ENCODE data around the gene CDCA7L.
A peak's percentile ranks its signal among the peaks of the same experiment; 100 is the strongest.

The CDCA7L gene, protein sequence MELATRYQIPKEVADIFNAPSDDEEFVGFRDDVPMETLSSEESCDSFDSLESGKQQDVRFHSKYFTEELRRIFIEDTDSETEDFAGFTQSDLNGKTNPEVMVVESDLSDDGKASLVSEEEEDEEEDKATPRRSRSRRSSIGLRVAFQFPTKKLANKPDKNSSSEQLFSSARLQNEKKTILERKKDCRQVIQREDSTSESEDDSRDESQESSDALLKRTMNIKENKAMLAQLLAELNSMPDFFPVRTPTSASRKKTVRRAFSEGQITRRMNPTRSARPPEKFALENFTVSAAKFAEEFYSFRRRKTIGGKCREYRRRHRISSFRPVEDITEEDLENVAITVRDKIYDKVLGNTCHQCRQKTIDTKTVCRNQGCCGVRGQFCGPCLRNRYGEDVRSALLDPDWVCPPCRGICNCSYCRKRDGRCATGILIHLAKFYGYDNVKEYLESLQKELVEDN

DNA sequence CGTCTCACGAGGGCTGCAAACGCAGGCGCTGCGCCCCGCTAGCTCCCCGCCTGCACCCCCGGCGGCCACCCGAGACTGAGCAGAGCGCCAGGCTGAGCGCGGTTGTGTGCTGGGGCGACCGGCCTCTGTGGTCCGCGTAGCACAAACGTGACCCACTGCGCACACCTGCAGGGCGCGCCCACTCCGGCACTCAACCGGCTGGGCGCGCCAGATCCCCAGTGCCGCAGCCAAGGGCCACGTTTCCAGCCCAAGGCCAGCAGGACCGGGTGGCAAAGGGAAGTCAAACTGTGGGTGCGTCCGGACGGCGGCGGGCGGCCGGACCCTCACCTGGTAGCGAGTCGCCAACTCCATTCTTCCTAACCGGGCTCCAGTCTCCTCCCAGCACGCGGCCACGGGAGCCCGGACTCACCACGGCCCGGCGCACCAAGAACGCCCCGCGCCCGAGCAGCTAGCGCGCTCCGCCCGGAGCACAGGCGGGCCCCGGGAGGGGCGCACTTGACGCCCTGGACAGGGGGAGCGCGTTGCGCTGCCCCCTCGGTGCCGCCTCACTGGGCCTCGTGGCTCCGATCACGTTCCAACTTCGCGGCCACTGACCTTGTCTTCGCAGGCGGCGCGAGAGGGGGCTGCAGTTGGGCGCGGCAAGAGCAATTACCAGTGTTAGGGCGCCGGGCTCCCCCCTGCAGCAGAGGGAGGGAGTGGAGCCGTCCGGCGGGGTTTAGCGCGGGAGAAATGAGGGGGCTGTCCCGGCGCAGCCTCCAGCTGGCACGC is at the start of gene CDCA7L:
CDCA7L (minus strand) TSS at position 446 of the 768 bp plus-strand sequence; CDS start at position 351, 95 bp downstream.
- TF ChIP-seq, protein P1, sequence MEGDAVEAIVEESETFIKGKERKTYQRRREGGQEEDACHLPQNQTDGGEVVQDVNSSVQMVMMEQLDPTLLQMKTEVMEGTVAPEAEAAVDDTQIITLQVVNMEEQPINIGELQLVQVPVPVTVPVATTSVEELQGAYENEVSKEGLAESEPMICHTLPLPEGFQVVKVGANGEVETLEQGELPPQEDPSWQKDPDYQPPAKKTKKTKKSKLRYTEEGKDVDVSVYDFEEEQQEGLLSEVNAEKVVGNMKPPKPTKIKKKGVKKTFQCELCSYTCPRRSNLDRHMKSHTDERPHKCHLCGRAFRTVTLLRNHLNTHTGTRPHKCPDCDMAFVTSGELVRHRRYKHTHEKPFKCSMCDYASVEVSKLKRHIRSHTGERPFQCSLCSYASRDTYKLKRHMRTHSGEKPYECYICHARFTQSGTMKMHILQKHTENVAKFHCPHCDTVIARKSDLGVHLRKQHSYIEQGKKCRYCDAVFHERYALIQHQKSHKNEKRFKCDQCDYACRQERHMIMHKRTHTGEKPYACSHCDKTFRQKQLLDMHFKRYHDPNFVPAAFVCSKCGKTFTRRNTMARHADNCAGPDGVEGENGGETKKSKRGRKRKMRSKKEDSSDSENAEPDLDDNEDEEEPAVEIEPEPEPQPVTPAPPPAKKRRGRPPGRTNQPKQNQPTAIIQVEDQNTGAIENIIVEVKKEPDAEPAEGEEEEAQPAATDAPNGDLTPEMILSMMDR (IDR thresholded peaks at IDR 0.05; ENCODE audit: control insufficient read depth, extremely low read depth, insufficient read depth), result 0 out of 2 replicates have a peak, but pooled peaks have one; percentile 1
- peak within 1 kb of the TSS; percentile 75 for H3K4me3 ChIP-seq (ENCODE audit: low read depth, low read length)
- peak; percentile 37 for DNase-seq (ENCODE audit: low read depth)

DNA sequence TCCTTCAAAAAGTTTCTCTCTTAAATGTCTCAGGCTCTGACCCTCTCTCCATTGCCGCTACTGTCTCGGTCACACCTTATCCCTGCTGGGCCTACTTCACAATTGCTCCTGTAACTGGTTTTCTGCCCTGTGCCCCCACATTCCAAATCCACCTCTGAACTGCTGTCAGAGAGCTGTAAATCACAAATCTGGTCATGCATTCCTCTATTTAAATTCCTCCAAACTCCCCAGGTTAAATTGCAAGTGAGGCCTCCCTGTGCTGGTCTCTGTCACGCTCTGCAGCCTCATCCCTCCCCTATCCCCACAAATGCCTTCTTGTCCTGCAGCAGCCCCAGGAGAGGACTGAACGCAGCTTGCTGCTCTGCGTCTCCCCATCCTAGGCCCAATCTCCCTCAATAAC is 40.4 kb upstream of the CDCA7L start:
- no peak overlapping the region for H3K4me3 ChIP-seq (ENCODE audit: low read depth, low read length)
- no peak for DNase-seq (ENCODE audit: low read depth)
- TF ChIP-seq, protein P1 (IDR thresholded peaks at IDR 0.05; ENCODE audit: control insufficient read depth, extremely low read depth, insufficient read depth), result no peak

DNA sequence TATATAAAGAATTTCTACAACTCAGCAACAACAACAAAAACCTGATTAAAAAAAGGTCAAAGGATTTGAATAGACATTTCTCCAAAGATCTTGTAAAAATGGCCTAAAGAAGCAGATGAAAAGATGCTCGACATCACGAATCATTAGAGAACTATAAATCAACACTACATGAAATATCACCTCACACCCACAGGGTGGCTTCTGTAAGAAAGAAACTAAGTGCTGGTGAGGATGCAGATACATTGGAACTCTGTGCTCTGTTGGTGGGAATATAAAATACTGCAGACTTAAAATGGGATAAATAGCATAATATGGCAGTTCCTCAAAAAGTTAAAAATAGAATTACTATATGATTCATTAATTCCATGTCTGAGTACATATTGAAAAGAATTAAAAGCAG is 38.3 kb upstream of the CDCA7L start:
- no peak overlapping the region for H3K4me3 ChIP-seq (ENCODE audit: low read depth, low read length)
- no peak for DNase-seq (ENCODE audit: low read depth)
- TF ChIP-seq, protein P1 (IDR thresholded peaks at IDR 0.05; ENCODE audit: control insufficient read depth, extremely low read depth, insufficient read depth), result no peak

DNA sequence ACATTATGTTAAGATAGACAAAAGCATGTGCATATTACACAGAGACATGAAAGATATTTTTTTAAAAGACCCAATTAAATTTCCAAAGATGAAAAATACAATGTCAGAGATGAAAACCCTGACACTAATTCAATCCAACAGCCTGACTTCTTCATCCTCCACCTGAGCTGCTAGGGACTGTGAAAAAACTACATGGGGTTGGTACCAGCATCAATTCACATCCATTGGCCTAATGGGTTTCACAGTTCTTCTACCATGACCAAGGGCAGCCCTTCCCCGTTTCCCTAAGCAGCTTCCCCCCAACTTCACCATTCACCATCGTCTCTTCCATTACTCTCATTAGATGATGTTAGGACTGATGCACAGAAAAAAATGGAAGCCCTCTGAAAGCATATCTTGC is 37.4 kb upstream of the CDCA7L start:
- TF ChIP-seq, protein P1 (IDR thresholded peaks at IDR 0.05; ENCODE audit: control insufficient read depth, extremely low read depth, insufficient read depth), result no peak
- DNase-seq (ENCODE audit: low read depth), result no peak
- no peak overlapping the region for H3K4me3 ChIP-seq (ENCODE audit: low read depth, low read length)

DNA sequence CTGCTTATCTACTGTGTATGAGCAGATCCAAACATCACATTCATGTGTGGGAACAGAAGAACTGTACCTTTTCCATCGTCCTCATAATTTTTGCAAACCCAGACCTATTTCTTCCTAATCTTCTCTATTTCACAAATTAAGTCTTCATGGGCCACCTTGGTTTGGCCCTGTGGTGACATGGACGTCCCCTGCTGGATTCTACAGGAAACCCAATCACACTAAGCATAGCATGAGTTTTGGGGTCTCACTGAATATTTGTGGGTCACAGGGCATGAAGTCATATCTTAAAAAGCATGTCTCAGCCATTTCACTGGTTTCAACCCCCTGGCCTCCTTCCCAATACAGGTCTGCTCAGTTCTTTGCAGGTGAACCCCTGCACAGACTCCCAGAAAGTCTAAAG is 35.8 kb upstream of the CDCA7L start:
- no peak for DNase-seq (ENCODE audit: low read depth)
- TF ChIP-seq, protein P1 (IDR thresholded peaks at IDR 0.05; ENCODE audit: control insufficient read depth, extremely low read depth, insufficient read depth), result no peak
- no peak overlapping the region for H3K4me3 ChIP-seq (ENCODE audit: low read depth, low read length)

DNA sequence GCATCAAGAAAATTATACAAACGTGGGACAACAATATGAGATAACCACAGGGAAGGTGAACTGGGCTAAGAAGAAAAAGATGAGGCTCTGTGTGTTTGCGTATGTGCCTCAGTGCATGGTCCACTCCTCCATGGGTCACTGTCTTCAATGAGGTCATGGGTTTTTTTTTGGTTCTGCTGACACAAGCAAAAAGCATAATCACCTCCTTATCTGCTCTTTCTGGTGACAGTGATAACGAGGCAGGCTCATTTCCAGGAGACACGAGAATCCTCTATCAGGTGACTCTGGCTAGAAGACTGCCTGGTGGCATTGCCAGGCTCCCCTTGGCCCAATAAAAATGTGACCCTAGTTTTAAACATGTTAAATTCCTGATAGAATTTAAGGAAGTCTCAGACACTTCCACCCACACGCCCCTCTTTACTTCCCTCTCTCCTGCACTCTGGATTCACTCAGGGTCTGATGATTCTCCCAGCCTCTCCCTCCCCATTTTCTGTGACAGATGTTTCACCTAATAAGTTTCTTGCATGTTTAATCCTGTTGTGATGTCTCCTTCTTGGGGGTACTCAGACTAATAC is 35.3 kb upstream of the CDCA7L start:
- TF ChIP-seq, protein P1 (IDR thresholded peaks at IDR 0.05; ENCODE audit: control insufficient read depth, extremely low read depth, insufficient read depth), result no peak
- no peak for DNase-seq (ENCODE audit: low read depth)
- H3K4me3 ChIP-seq (ENCODE audit: low read depth, low read length), result no peak overlapping the region

Measured in LNCaP clone FGC (cell line).